GF-D8 (cell line): Measurements from ENCODE around the gene IL15.
"Not testable (repeated sequence)": the region's sequence is repeated elsewhere in the genome, so short reads cannot be mapped to it uniquely, and the experiment has no call there.

Source experiments
- DNase-seq: peaks from one replicate; lab custom pipeline; 2025; lab: John Stamatoyannopoulos, UW

The IL15 gene

GRCh38 chr4:141703497-141703896 is 67.1 kb downstream of the IL15 start:
- no peak for DNase-seq

- DNase-seq, result no peak
Measured at GRCh38 chr4:141705048-141705746, 68.8 kb downstream of the IL15 start.

- no peak for DNase-seq
Measured at GRCh38 chr4:141705747-141706377, 69.5 kb downstream of the IL15 start.

- no peak for DNase-seq
Measured at GRCh38 chr4:141706445-141706844, 70.1 kb downstream of the IL15 start.

- no peak for DNase-seq
Measured at GRCh38 chr4:141711211-141711610, 74.8 kb downstream of the IL15 start.

- no peak for DNase-seq
Measured at GRCh38 chr4:141713185-141713584, 76.8 kb downstream of the IL15 start.

GRCh38 chr4:141713771-141714445 is 77.5 kb downstream of the IL15 start:
- no peak for DNase-seq

GRCh38 chr4:141719585-141719984 is 83.2 kb downstream of the IL15 start:
- no peak for DNase-seq

- no peak for DNase-seq
Measured at GRCh38 chr4:141721174-141721573, 84.8 kb downstream of the IL15 start.

GRCh38 chr4:141724646-141725045 is 88.3 kb downstream of the IL15 start:
- DNase-seq, result no peak

GRCh38 chr4:141727420-141727819 is 91.0 kb downstream of the IL15 start:
- DNase-seq, result no peak

GRCh38 chr4:141730805-141731204 is 94.4 kb downstream of the IL15 start:
- no peak for DNase-seq

GRCh38 chr4:141731481-141731880 is 95.1 kb downstream of the IL15 start:
- DNase-seq, result no peak

- DNase-seq, result no peak
Measured at GRCh38 chr4:141739636-141740035, 103.3 kb downstream of the IL15 start.

- no peak for DNase-seq
Measured at GRCh38 chr4:141746026-141746425, 109.6 kb downstream of the IL15 start.

GRCh38 chr4:141751806-141752205 is 115.4 kb downstream of the IL15 start:
- DNase-seq, result not testable (repeated sequence)

- DNase-seq, result no peak
Measured at GRCh38 chr4:141757287-141757686, 120.9 kb downstream of the IL15 start.

GRCh38 chr4:141759796-141760425 is 123.5 kb downstream of the IL15 start:
- DNase-seq, result no peak

- no peak for DNase-seq
Measured at GRCh38 chr4:141761926-141762325, 125.5 kb downstream of the IL15 start.

- no peak for DNase-seq
Measured at GRCh38 chr4:141763374-141763773, 127.0 kb downstream of the IL15 start.

GRCh38 chr4:141768954-141769353 is 132.6 kb downstream of the IL15 start:
- DNase-seq, result no peak

- no peak for DNase-seq
Measured at GRCh38 chr4:141771889-141772830, 135.8 kb downstream of the IL15 start.
